ENCODE measurements around the gene LRRC2.
"Not testable (repeated sequence)": the region's sequence is repeated elsewhere in the genome, so short reads cannot be mapped to it uniquely, and the experiment has no call there.

Gene LRRC2

GRCh38 chr3:46538425-46538802 is 27.7 kb downstream of the LRRC2 start:
- DNase-seq (ENCODE audit: extremely low spot score, insufficient read length, low read depth); FAIRE-seq: not testable (repeated sequence)

- FAIRE-seq (peak; percentile 58), DNase-seq (ENCODE audit: extremely low spot score, insufficient read length, low read depth) (no peak)
These were observed 28.3 kb downstream of the LRRC2 start for GRCh38 chr3:46537779-46538178.

- FAIRE-seq = no peak
- DNase-seq (ENCODE audit: extremely low spot score, insufficient read length, low read depth) = no peak
These were observed 28.8 kb downstream of the LRRC2 start for GRCh38 chr3:46537316-46537715.

DNA sequence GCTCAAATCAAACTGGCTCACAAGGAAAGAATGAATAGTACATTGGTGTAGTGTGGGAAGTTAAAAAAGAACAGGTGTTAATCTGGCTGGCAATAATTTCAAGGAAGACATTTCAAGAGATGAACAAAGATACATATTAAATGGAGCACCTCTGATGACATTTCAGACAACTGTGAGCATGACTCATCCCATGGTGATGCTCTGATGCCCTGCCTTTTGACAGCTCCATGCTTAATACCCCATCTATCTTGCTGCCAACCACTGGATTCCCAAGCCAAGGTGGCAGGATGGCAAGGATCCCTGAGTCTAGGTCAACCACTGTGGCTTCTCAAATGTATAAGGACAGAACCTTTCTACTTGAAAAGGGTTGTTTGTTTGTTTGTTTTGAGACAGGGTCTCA is 29.3 kb downstream of the LRRC2 start:
- DNase-seq (ENCODE audit: extremely low spot score, insufficient read length, low read depth) (no peak), FAIRE-seq (no peak)

DNA sequence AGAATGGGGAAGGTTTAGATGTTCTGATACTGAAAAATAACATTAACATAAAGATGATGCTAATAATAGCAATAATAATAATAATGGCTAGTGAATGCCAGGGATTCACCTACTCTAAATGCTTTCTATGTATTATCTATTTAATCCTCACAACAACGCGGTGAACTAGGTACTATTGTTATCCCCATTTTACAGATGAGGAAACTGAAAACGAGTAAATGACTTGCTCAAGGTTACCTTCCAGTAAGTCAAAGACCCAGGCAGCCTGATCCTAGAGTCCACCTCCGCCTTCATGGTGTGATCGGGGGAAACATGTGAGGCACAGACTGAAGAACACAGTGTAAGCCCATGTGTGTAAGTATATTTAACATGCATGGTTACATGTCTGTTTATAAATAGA is 30.4 kb downstream of the LRRC2 start:
- FAIRE-seq (no peak), DNase-seq (ENCODE audit: extremely low spot score, insufficient read length, low read depth) (no peak)

DNA sequence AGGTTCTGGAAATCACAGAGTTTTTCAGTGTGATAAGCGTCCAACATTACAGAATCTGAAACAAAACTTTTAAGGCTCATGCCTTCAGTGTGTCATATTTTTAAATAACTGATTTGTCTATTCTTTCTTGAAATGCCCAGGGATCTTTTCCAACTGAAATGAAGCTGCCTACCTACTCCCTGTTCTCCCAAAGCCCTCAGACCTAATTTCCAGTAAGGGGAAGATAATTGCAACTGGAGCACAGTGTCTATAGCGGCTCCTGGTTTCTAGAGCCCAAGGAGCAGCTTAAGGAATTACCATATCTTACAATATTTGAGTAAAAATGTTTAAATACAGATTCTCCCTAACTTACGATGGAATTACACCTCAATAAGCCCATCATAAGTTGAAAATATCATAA is 33.0 kb downstream of the LRRC2 start:
- FAIRE-seq = no peak
- DNase-seq (ENCODE audit: extremely low spot score, insufficient read length, low read depth) = no peak

- DNase-seq (ENCODE audit: extremely low spot score, insufficient read length, low read depth) (no peak), FAIRE-seq (no peak)
These were observed 38.9 kb downstream of the LRRC2 start for GRCh38 chr3:46527239-46527638.

- no peak for FAIRE-seq
These were observed 41.3 kb downstream of the LRRC2 start for GRCh38 chr3:46524832-46525231.

GRCh38 chr3:46524008-46524407 is 42.1 kb downstream of the LRRC2 start:
- no peak for FAIRE-seq
- DNase-seq (ENCODE audit: extremely low spot score, insufficient read length, low read depth) = no peak

More at GRCh38 chr3:46524832-46525231, 41.3 kb downstream of the LRRC2 start:
- no peak for DNase-seq (ENCODE audit: extremely low spot score, insufficient read length, low read depth)

- DNase-seq (ENCODE audit: extremely low spot score, insufficient read length, low read depth) (no peak), FAIRE-seq (no peak)
These were observed 42.5 kb downstream of the LRRC2 start for GRCh38 chr3:46523556-46523955.

DNA sequence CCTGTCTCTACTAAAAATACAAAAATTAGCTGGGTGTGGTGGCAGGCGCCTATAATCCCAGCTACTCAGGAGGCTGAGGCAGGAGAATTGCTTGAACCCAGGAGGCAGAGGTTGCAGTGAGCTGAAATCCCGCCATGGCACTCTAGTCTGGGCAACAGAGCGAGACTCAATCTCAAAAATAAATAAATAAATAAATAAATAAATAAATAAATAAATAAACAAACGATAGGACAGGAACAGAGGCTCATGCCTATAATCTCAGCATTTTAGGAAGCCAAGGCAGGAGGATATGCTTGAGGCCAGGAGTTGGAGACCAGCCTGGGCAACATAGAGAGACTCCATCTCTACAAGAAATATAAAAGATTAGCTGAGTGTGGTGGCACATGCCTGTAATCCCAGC is 43.9 kb downstream of the LRRC2 start:
- FAIRE-seq; DNase-seq (ENCODE audit: extremely low spot score, insufficient read length, low read depth): not testable (repeated sequence)

GRCh38 chr3:46521096-46521495 is 45.0 kb downstream of the LRRC2 start:
- FAIRE-seq (no peak), DNase-seq (ENCODE audit: extremely low spot score, insufficient read length, low read depth) (no peak)

GRCh38 chr3:46520531-46520930 is 45.6 kb downstream of the LRRC2 start:
- no peak for DNase-seq (ENCODE audit: extremely low spot score, insufficient read length, low read depth)

DNA sequence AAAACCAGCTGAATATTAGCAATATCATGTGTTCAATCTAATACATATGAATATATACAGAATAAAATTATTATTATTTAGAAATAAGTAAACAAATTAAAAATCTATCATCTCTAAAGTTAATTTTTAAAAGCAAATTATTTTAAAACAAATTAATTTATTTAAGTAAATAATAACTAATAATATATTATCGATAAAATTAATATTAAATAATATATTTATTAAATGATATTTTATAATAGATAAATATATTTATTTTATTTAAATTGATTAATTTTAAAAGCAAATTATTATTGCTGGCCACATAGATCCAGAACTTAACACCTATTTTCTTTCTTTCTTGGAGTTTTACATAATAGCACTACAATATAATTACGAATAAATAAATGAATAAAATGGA is 46.1 kb downstream of the LRRC2 start:
- DNase-seq (ENCODE audit: extremely low spot score, insufficient read length, low read depth) (no peak), FAIRE-seq (no peak)

More at GRCh38 chr3:46520531-46520930, 45.6 kb downstream of the LRRC2 start:
- FAIRE-seq = no peak

DNA sequence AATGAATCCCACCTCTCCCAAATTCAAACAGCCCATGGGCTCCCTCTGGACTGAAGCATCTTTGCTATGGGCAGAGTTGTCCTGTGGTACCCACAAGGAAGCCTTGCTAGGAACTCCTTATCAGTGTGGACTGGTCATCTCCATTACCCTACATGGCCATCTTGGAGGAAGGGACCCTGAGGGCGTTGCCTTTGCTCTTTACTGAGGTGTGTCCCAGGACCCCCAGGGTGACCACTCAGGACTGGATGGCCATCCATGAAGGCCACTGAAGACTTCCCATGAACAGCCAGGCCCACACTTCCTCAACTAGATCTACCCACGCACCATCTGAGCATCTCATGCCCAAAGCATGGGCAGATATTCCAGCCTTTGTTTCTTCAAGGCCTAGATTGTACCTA is 48.3 kb downstream of the LRRC2 start:
- FAIRE-seq = no peak
- no peak for DNase-seq (ENCODE audit: extremely low spot score, insufficient read length, low read depth)

DNA sequence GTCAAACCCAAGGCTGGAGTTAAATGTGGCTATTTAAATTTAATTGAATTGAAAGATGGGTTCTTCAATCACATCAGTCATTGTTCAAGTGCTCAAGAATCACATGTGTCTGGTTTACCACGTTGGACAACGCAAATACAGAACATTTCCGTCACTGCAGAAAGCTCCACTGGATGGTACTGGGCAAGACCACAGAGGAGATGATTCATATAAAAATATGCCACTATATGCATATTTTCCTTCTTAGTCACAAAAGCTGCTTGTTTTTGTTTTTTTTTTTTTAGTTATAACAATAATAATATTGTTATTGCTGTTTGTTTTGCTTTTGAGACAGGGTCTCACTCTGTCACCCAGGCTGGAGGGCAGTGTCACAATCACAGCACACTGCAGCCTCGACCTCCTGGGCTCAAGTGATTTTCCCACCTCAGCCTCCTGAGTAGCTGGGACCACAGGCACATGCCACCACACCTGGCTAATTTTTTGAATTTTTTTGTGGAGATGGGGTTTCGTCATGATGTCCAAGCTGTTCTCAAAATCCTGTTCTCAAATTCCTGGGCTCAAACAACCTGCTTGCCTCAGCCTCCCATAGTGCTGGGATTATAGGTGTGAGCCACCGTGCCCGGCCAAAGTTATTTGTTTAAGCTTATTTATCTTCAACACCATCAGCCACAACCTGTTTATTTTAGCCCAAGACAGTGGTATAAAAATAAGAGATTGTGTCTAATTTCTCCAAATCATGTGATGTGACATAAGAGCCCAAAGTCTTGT is 48.9 kb downstream of the LRRC2 start:
- DNase-seq (ENCODE audit: extremely low spot score, insufficient read length, low read depth) (no peak), FAIRE-seq (no peak)

- no peak for DNase-seq (ENCODE audit: extremely low spot score, insufficient read length, low read depth)
These were observed 49.6 kb downstream of the LRRC2 start for GRCh38 chr3:46516521-46516920.

DNA sequence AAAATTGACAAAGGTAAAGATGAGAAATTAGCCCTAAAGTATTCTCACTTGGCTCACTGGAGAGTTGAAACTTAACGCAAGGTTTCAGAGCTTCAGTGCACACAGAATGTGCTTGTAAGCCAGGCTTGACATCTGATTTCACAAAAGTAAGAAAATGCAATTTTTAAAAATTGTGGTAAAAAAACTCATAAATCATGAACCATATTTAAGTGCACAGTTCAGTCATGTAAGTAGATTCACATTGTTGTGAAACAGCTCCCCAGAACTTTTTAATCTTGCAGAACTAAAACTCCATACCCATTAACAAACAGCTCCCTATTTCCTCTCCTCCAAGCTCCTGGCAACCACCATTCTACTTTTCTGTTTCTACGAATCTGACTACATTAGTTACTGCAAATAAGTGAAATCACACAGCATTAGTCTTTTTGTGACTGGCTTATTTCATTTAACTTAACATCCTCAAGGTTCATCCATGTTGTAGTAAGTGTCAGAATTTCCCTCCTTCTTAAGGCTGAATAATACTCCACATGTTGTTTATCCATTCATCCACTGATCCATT is 53.8 kb downstream of the LRRC2 start:
- no peak for DNase-seq (ENCODE audit: extremely low spot score, insufficient read length, low read depth)
- FAIRE-seq = no peak

More at GRCh38 chr3:46516521-46516920, 49.6 kb downstream of the LRRC2 start:
- no peak for FAIRE-seq

- DNase-seq (ENCODE audit: extremely low spot score, insufficient read length, low read depth) = no peak
- no peak for FAIRE-seq
These were observed 56.4 kb downstream of the LRRC2 start for GRCh38 chr3:46509661-46510187.

DNA sequence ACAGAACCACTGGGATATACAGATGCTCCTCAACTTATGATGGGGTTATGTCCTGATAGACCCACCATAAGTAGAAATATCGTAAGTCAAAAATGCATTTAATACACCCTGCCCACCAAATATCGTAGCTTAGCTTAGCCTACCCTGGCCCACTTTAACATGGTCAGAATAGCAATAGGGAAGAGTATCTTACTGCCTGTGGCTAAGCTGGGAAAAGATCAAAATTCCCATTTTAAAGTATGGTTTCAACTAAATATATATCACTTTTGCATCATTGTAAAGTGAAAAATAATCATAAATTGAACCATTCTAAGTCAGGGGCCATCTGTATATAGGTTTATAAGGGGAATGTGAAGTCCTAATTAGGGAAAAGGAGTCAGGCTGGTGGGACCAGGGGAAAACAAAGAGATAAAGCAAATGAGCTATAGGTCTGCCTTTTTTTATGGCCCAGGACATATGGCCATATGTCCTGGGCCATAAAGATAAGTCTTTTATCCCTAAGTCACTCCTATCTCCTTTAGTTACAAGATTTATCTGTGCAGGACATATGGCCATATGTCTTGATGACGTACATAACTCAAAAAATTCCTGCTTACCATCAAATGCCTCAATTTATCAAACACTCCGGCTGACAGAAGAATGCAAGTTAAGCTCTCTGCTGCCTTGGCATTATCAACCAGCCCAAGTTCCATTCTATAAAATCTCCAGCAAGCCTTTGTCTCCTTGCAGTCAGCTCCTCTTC is 57.1 kb downstream of the LRRC2 start:
- FAIRE-seq = no peak

DNA sequence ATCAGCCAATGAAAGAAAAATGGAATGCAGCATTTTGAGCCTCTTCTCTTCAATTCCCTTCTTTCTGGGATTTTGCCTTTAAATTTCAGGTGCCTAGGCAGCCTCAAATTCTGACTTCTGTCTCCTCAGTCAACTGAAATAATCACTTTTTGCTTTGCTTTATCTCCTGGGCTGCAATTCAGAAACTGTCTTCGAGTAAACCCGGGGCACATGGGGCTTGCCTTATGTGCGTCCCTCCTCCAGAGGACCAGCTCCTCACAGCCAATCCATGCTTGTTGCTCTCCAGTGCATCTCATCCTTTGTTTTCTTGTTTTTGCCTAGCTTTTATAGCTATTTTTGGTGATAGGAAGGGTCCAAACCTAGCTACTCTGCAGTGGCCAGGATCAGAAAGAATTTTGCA is 59.6 kb downstream of the LRRC2 start:
- DNase-seq (ENCODE audit: extremely low spot score, insufficient read length, low read depth) (no peak), FAIRE-seq (no peak)

More for the DNA sequence above, 57.1 kb downstream of the LRRC2 start:
- no peak for DNase-seq (ENCODE audit: extremely low spot score, insufficient read length, low read depth)

All from GM18507 (cell line).